ENCODE results near the gene KLHL40.

DNA sequence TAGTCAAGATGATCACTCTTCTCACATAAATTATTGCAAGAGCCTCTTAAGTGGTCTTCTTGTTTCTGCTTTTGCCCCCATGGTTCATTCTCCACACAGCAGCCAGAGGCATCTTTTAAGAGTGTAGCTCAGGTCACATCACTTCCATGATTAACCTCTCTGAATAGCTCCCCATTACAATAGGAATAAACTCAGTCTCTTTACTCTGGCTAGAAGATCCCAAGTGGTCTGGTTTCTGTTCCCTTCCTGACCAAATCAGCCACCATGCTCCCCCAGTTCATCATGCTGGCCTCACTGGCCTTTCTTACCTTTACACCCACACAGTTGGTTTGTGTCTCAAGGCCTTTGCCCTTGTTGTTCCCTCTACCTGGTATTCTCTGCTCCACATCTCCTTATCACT lies 9.0 kb downstream of the KLHL40 start:
- TF ChIP-seq, protein P1, sequence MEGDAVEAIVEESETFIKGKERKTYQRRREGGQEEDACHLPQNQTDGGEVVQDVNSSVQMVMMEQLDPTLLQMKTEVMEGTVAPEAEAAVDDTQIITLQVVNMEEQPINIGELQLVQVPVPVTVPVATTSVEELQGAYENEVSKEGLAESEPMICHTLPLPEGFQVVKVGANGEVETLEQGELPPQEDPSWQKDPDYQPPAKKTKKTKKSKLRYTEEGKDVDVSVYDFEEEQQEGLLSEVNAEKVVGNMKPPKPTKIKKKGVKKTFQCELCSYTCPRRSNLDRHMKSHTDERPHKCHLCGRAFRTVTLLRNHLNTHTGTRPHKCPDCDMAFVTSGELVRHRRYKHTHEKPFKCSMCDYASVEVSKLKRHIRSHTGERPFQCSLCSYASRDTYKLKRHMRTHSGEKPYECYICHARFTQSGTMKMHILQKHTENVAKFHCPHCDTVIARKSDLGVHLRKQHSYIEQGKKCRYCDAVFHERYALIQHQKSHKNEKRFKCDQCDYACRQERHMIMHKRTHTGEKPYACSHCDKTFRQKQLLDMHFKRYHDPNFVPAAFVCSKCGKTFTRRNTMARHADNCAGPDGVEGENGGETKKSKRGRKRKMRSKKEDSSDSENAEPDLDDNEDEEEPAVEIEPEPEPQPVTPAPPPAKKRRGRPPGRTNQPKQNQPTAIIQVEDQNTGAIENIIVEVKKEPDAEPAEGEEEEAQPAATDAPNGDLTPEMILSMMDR (IDR thresholded peaks at IDR 0.05; ENCODE audit: borderline replicate concordance, extremely low read depth, low read length, poor library complexity, severe bottlenecking): no peak
- TF ChIP-seq EZH2 (IDR thresholded peaks at IDR 0.05; ENCODE audit: borderline replicate concordance, low read depth, low read length, severe bottlenecking): no peak

All from DND-41 (cell line).